K562 (cell line): ENCODE measurements around the gene LBH. TPM values are rescaled to one million over a fixed set of nuclear protein-coding genes. Genes with fewer than 3 reads are reported as not detected.

ENCODE experiments used
- ATF7 ChIP-seq: fragments of 450-650 bp; IDR thresholded peaks from 2 replicates; pipeline ENCODE4 v1.7.1; 2014; ENCODE audit warnings: mild to moderate bottlenecking, moderate library complexity
- BRD4 ChIP-seq: fragments of 200-600 bp; sonication (generic); IDR thresholded peaks from 2 replicates; pipeline ENCODE4 v1.6.1; 2017; ENCODE audit warnings: inconsistent platforms
- CREB1 ChIP-seq, 2 experiments: sonication (generic) in 1 of 2; formaldehyde crosslinking in 1 of 2; IDR thresholded peaks; 2 replicates each; pipeline versions ENCODE4 v1.6.1 to v1.8.0; 2012 to 2022; ENCODE audit warnings: inconsistent platforms in 1 of 2, mild to moderate bottlenecking in 1 of 2, missing genetic modification reagents in 1 of 2, moderate library complexity in 1 of 2
- DMBX1 ChIP-seq: fragments of 250-450 bp; sonication (Bioruptor Pico); IDR thresholded peaks from 2 replicates; pipeline ENCODE4 v1.8.0; 2022; ENCODE audit warnings: inconsistent platforms, mild to moderate bottlenecking, moderate library complexity, borderline replicate concordance
- ELF1 ChIP-seq: fragments of 200-800 bp; sonication (Bioruptor generic); IDR thresholded peaks from 2 replicates; pipeline ENCODE4 v1.6.1; 2016; ENCODE audit warnings: missing genetic modification characterization, missing compliant biosample characterization
- HMG20A ChIP-seq: fragments of 450-650 bp; formaldehyde crosslinking; conservative IDR thresholded peaks from 2 replicates; pipeline ENCODE4 v1.4.0; 2020; ENCODE audit warnings: mild to moderate bottlenecking, mixed read lengths
- KLF10 ChIP-seq: fragments of 250-450 bp; sonication (Bioruptor Pico); IDR thresholded peaks from 2 replicates; pipeline ENCODE4 v1.6.1; 2021; ENCODE audit warnings: matching md5 sums
- NCOA1 ChIP-seq: fragments of 450-650 bp; IDR thresholded peaks from 2 replicates; pipeline ENCODE4 v1.6.1; 2016; ENCODE audit warnings: low read depth
- NFE2L1 ChIP-seq: fragments of 450-650 bp; IDR thresholded peaks from 2 replicates; pipeline ENCODE4 v1.6.1; 2016; ENCODE audit warnings: missing genetic modification characterization, low read depth, mild to moderate bottlenecking, missing compliant biosample characterization, moderate library complexity, borderline replicate concordance
- RERE ChIP-seq: sonication (generic); formaldehyde crosslinking; IDR thresholded peaks from 2 replicates; pipeline ENCODE4 v1.8.0; 2023; ENCODE audit warnings: missing genetic modification reagents, mild to moderate bottlenecking, borderline replicate concordance
- SMARCC2 ChIP-seq: fragments of 450-650 bp; IDR thresholded peaks from 2 replicates; pipeline ENCODE4 v1.6.1; 2017; ENCODE audit warnings: antibody characterized with exemption, moderate library complexity, mild to moderate bottlenecking, low read depth
- SRSF3 ChIP-seq: fragments of 200-400 bp; formaldehyde crosslinking; IDR thresholded peaks from 2 replicates; pipeline ENCODE4 v1.6.1; 2016; ENCODE audit warnings: mild to moderate bottlenecking, low read length, moderate library complexity; ENCODE audit not compliant: insufficient read depth
- SUPT5H ChIP-seq: fragments of 450-650 bp; IDR thresholded peaks from 2 replicates; pipeline ENCODE4 v1.6.1; 2016
- THAP7 ChIP-seq: fragments of 250-450 bp; sonication (Bioruptor Pico); IDR thresholded peaks from 2 replicates; pipeline ENCODE4 v1.5.0; 2021
- ZKSCAN1 ChIP-seq: fragments of 150-350 bp; IDR thresholded peaks from 2 replicates; pipeline ENCODE4 v1.6.1; 2016; ENCODE audit warnings: low read depth, low read length
- ZKSCAN3 ChIP-seq: fragments of 250-450 bp; sonication (Bioruptor Pico); IDR thresholded peaks from 2 replicates; pipeline ENCODE4 v1.4.0; 2020
- ZNF274 ChIP-seq: IDR thresholded peaks from 2 replicates; pipeline ENCODE4 v1.6.1; 2011; ENCODE audit warnings: low read depth, mild to moderate bottlenecking, low read length, moderate library complexity, borderline replicate concordance
- ZNF561 ChIP-seq: fragments of 450-650 bp; formaldehyde crosslinking; conservative IDR thresholded peaks from 2 replicates; pipeline ENCODE4 v1.4.0; 2020; ENCODE audit warnings: mild to moderate bottlenecking, moderate library complexity
- polyA plus RNA-seq, 8 experiments: library from polyadenylated mRNA; depleted of rRNA in 4 of 8; stranded (reverse) in 5 of 8; unstranded in 3 of 8; fragments of >200 nt; fragmentation: Nextera tagmentation in 2 of 8; fragmentation: Illumina TruSeq in 1 of 8; extraction: Ambion mirVana in 2 of 8; extraction: Trizol in 1 of 8; gene quantifications; 2 replicates each; pipeline versions ENCODE4 v1.2.1 to v1.2.3, GENCODE V29; 2011 to 2014; ENCODE audit warnings: inconsistent platforms in 1 of 8, missing spikeins in 1 of 8
- total RNA-seq, 7 experiments: library from RNA; depleted of rRNA in 6 of 7; stranded (reverse); fragments of >200 nt in 6 of 7; fragmentation: Illumina TruSeq in 2 of 7; extraction: Trizol in 2 of 7; gene quantifications; 2 replicates each; pipeline versions ENCODE4 v1.2.1 to v1.2.3, GENCODE V29; 2011 to 2021; ENCODE audit warnings: low replicate concordance in 1 of 7
- TF ChIP-seq, protein P1 (sequence below): fragments of 200-400 bp; formaldehyde crosslinking; IDR thresholded peaks from 2 replicates; pipeline ENCODE4 v1.6.1; 2017; ENCODE audit warnings: mild to moderate bottlenecking, low read depth, low read length, moderate library complexity
- TF ChIP-seq, protein P2 (sequence below): fragments of 250-450 bp; sonication (Bioruptor Pico); IDR thresholded peaks from 2 replicates; pipeline ENCODE4 v1.9.0; 2021; ENCODE audit warnings: mild to moderate bottlenecking

LBH gene
- total and polyA plus RNA-seq, 9 of the 15 experiments (the other 6 are each of a cell fraction or from before 2014, with no cell fraction given), result 3.1 to 13.4 (median 7.4) TPM

DNA sequence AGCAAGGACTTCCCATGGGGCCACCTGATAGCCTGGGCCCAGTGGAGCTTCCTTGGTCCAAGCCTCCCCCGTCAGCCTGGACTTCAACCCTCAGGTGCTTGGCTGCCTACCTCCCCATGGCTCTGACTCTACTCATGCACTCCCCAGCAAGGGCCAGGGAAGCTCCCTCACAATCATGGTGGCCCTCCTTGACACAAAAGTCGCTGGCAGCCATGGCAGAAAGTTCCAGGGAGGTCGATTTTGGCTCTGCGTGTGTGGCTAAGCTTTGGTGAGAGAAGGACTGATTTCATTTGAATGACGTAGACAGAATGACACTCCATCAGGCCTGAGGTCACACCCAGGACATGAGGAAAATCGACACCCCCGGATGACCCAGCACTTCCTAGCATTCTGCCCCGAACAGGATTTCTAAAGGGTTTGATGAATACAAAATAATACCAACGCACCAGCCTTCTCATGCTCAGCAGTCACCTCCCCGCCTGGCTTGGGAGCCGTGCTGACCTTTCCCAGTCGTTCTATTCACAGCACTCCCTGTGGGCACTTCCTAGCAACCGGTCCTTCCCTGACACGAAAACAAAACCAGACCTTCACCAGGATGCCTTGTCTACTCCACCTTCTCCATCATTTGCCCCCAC lies 52.7 kb downstream of the LBH start (continued):
- TF ChIP-seq NFE2L1 (no peak), SUPT5H (no peak), ELF1 (tag) (no peak), CREB1 (IDR thresholded peaks at IDR 0.05) (peak; percentile 92), CREB1 (CRISPR knock-in tag; IDR thresholded peaks at IDR 0.05) (peak; percentile 75; the same call in 1 of the 2 replicates), THAP7 (CRISPR knock-in tag) (no peak), ATF7 (peak; percentile 86; the same call in 1 of the 2 replicates), ZNF274 (no peak), BRD4 (no peak), RERE (CRISPR knock-in tag) (no peak), HMG20A (CRISPR knock-in tag) (no peak), ZNF561 (CRISPR knock-in tag) (no peak), NCOA1 (peak; percentile 84), ZKSCAN3 (CRISPR knock-in tag) (no peak), KLF10 (CRISPR knock-in tag) (no peak), ZKSCAN1 (no peak), SRSF3 (no peak), SMARCC2 (no peak), DMBX1 (CRISPR knock-in tag) (no peak)
- TF ChIP-seq, protein P1, sequence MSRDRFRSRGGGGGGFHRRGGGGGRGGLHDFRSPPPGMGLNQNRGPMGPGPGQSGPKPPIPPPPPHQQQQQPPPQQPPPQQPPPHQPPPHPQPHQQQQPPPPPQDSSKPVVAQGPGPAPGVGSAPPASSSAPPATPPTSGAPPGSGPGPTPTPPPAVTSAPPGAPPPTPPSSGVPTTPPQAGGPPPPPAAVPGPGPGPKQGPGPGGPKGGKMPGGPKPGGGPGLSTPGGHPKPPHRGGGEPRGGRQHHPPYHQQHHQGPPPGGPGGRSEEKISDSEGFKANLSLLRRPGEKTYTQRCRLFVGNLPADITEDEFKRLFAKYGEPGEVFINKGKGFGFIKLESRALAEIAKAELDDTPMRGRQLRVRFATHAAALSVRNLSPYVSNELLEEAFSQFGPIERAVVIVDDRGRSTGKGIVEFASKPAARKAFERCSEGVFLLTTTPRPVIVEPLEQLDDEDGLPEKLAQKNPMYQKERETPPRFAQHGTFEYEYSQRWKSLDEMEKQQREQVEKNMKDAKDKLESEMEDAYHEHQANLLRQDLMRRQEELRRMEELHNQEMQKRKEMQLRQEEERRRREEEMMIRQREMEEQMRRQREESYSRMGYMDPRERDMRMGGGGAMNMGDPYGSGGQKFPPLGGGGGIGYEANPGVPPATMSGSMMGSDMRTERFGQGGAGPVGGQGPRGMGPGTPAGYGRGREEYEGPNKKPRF, result no peak
- TF ChIP-seq, protein P2, sequence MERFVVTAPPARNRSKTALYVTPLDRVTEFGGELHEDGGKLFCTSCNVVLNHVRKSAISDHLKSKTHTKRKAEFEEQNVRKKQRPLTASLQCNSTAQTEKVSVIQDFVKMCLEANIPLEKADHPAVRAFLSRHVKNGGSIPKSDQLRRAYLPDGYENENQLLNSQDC (CRISPR knock-in tag), result no peak
